Measurements from ENCODE around the gene KATNB1.

Gene KATNB1

DNA sequence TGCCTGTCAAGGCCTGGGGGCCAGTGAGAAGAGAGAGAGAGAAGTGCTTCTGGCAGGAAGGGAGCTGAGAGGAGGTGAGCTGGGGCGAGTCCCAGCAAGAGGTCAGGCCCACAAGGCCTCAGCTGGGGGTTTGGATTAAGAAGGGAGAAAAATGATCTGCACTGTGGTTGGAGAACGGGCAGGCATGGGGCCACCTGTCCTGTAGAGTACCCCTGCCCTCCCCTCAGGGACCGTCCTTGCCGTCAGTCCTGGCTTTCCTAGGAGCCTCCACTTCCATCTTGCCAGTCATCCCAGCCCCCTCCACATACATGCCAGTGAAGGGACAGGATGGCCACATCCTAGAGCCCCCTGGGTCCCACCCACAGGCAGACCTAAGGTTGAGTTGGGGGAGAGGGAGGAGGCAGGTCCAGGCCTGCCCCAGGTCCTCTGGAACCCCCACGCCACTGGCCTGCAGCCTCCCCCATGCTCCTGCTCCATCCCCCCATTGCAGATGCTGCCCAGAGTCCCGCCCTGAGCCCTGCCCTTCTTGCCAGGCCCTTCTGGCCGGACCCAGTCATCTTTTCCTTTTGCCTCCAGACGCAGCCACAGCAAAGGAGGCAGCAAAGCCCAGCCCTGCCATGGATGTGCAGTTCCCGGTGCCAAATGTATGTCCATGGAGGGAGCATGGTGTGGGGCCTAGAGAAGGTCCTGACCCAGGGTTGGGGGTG, 18.9 kb downstream of the KATNB1 start:
- Histone ChIP-seq H3K27ac (ENCODE audit: low read length) (no peak overlapping the region), H3K27me3 (ENCODE audit: low read depth, low read length) (no peaks in the 10 kb centered on the region), H3K36me3 (ENCODE audit: control insufficient read depth in 1 of 2, insufficient read depth in 2 of 2, low read length in 2 of 2) (peaks cover 7 to 42% of the 10 kb centered on the region in 2 donors), H3K4me3 (ENCODE audit: low read depth in 1 of 2, low read length in 2 of 2) (no peak overlapping the region), H3K9me3 (ENCODE audit: control insufficient read depth in 1 of 2, low read length in 2 of 2) (no peaks in the 10 kb centered on the region), H3K4me1 (ENCODE audit: control insufficient read depth in 1 of 2, insufficient read depth in 2 of 2, low read length in 2 of 2) (peaks cover 0 to 6% of the 10 kb centered on the region in 2 donors)

- Histone ChIP-seq H3K36me3 (ENCODE audit: control insufficient read depth in 1 of 2, insufficient read depth in 2 of 2, low read length in 2 of 2) (peaks cover 7 to 43% of the 10 kb centered on the region in 2 donors), H3K4me1 (ENCODE audit: control insufficient read depth in 1 of 2, insufficient read depth in 2 of 2, low read length in 2 of 2) (peaks cover 0 to 6% of the 10 kb centered on the region in 2 donors), H3K27me3 (ENCODE audit: low read depth, low read length) (no peaks in the 10 kb centered on the region), H3K9me3 (ENCODE audit: control insufficient read depth in 1 of 2, low read length in 2 of 2) (no peaks in the 10 kb centered on the region), H3K27ac (ENCODE audit: low read length) (no peak overlapping the region), H3K4me3 (ENCODE audit: low read depth in 1 of 2, low read length in 2 of 2) (no peak overlapping the region)
These were observed 19.6 kb downstream of the KATNB1 start for GRCh38 chr16:57755061-57755684.

DNA sequence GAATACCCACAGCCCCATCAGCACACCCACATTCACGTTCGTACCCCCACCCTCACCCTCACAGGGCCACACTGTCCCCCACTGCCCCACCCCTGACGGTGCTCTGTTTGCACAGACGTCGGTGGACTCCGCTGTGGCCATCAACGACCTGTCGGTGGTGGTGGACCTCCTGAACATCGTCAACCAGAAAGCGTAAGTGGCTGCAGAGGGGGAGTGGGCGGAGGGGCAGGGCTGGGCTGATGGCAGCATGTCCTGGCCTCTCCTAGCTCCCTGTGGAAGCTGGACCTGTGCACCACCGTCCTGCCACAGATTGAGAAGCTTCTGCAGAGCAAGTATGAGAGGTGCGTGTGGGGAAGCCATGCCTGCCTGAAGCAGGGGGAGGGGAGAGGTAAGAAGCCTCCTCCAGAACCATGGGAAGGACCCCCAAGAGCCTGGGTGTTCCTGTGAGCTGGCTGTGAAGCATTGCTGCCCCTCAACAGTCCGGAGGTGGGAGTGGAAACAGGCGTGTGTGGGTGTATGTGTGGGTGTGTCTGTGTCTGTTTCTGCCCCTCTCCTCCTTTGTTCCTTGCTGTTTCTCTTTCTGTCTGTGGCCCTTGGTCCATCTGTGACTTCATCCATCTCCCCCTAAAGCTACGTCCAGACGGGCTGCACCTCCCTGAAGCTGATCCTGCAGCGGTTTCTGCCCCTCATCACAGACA, 20.3 kb downstream of the KATNB1 start:
- Histone ChIP-seq H3K9me3 (ENCODE audit: control insufficient read depth in 1 of 2, low read length in 2 of 2) (no peaks in the 10 kb centered on the region), H3K27ac (ENCODE audit: low read length) (no peak overlapping the region), H3K4me3 (ENCODE audit: low read depth in 1 of 2, low read length in 2 of 2) (no peak overlapping the region), H3K36me3 (ENCODE audit: control insufficient read depth in 1 of 2, insufficient read depth in 2 of 2, low read length in 2 of 2) (peaks cover 7 to 46% of the 10 kb centered on the region in 2 donors), H3K27me3 (ENCODE audit: low read depth, low read length) (no peaks in the 10 kb centered on the region), H3K4me1 (ENCODE audit: control insufficient read depth in 1 of 2, insufficient read depth in 2 of 2, low read length in 2 of 2) (peaks cover 0 to 6% of the 10 kb centered on the region in 2 donors)

- Histone ChIP-seq H3K4me1 (ENCODE audit: control insufficient read depth in 1 of 2, insufficient read depth in 2 of 2, low read length in 2 of 2) (peaks cover 0 to 6% of the 10 kb centered on the region in 2 donors), H3K27ac (ENCODE audit: low read length) (no peak overlapping the region), H3K27me3 (ENCODE audit: low read depth, low read length) (no peaks in the 10 kb centered on the region), H3K4me3 (ENCODE audit: low read depth in 1 of 2, low read length in 2 of 2) (no peak overlapping the region), H3K36me3 (ENCODE audit: control insufficient read depth in 1 of 2, insufficient read depth in 2 of 2, low read length in 2 of 2) (peaks cover 4 to 42% of the 10 kb centered on the region in 2 donors), H3K9me3 (ENCODE audit: control insufficient read depth in 1 of 2, low read length in 2 of 2) (no peaks in the 10 kb centered on the region)
These were observed 21.1 kb downstream of the KATNB1 start for GRCh38 chr16:57756424-57757325.

DNA sequence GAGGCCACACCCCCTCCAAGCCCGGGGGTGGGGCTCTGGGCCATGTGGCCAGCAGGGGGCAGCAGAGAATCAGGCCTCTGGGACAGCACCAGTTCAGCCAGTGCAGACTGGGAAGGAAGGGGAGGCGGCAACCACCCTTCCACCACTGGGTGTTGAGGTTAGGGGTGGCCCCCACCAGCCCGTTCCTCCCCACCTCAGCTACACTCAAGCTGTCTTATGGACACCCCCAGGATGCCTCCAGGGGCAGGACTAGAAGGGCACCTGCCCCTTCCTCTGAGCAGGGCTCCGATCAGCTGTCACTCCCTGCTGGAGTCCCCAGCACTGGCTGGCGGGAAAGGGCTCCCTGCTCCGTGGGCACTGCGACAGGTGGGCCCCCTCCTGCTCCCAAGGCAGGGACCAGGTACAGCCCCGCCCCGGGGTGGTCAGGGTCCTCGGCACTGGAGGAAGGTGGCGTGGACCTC, 21.8 kb downstream of the KATNB1 start:
- no peak overlapping the region for H3K4me3 ChIP-seq (ENCODE audit: low read depth in 1 of 2, low read length in 2 of 2)
- no peak overlapping the region for H3K27ac ChIP-seq (ENCODE audit: low read length)
- H3K4me1 ChIP-seq (ENCODE audit: control insufficient read depth in 1 of 2, insufficient read depth in 2 of 2, low read length in 2 of 2), result peaks cover 0 to 6% of the 10 kb centered on the region in 2 donors
- peaks cover 0 to 41% of the 10 kb centered on the region in 2 donors for H3K36me3 ChIP-seq (ENCODE audit: control insufficient read depth in 1 of 2, insufficient read depth in 2 of 2, low read length in 2 of 2)
- H3K27me3 ChIP-seq (ENCODE audit: low read depth, low read length), result no peaks in the 10 kb centered on the region
- H3K9me3 ChIP-seq (ENCODE audit: control insufficient read depth in 1 of 2, low read length in 2 of 2), result no peaks in the 10 kb centered on the region

GRCh38 chr16:57757883-57758282, 22.3 kb downstream of the KATNB1 start:
- peaks cover 0 to 6% of the 10 kb centered on the region in 2 donors for H3K4me1 ChIP-seq (ENCODE audit: control insufficient read depth in 1 of 2, insufficient read depth in 2 of 2, low read length in 2 of 2)
- no peak overlapping the region for H3K4me3 ChIP-seq (ENCODE audit: low read depth in 1 of 2, low read length in 2 of 2)
- H3K9me3 ChIP-seq (ENCODE audit: control insufficient read depth in 1 of 2, low read length in 2 of 2), result no peaks in the 10 kb centered on the region
- peaks cover 0 to 36% of the 10 kb centered on the region in 2 donors for H3K36me3 ChIP-seq (ENCODE audit: control insufficient read depth in 1 of 2, insufficient read depth in 2 of 2, low read length in 2 of 2)
- no peak overlapping the region for H3K27ac ChIP-seq (ENCODE audit: low read length)
- H3K27me3 ChIP-seq (ENCODE audit: low read depth, low read length), result no peaks in the 10 kb centered on the region

DNA sequence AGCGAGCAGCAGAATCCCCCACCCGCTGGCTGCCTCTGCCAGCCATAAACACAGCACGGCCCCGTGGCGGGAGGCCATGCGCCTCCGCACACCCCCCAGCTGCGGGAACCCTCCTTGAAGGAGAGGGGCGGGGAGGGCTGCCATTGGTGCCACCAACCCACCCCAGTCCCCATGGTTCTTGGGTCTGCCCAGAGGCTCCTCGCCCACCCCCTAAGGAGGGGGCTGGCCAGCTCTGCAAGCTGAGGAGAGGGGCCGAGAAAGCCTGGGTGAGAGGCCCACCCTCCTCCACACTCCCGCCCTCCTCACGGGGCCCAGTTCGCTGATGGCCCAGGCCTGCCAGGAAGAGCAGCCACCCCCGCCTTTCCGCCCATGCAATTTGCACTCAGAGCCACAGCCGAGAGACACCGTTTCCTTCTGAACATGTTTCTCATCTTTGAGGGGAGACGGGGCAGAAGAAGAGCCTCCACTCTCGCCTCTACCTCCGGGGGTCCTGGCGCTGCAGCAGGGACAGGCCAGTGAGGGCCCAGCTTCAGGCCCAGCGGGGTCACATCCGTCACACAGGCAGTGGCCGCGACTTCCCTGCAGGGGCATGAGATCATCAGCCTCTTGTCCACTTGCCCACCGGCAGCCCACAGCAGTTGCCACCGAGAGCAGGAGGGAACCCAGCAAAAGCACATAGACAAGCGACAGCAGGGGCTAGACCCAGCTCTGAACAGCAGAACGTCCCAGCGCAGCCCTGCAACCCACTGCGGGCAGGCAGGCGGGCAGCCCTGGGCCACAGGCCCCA, 23.0 kb downstream of the KATNB1 start:
- Histone ChIP-seq H3K9me3 (ENCODE audit: control insufficient read depth in 1 of 2, low read length in 2 of 2) (no peaks in the 10 kb centered on the region), H3K27me3 (ENCODE audit: low read depth, low read length) (no peaks in the 10 kb centered on the region), H3K4me3 (ENCODE audit: low read depth in 1 of 2, low read length in 2 of 2) (no peak overlapping the region), H3K4me1 (ENCODE audit: control insufficient read depth in 1 of 2, insufficient read depth in 2 of 2, low read length in 2 of 2) (peaks cover 0 to 6% of the 10 kb centered on the region in 2 donors), H3K36me3 (ENCODE audit: control insufficient read depth in 1 of 2, insufficient read depth in 2 of 2, low read length in 2 of 2) (peaks cover 0 to 30% of the 10 kb centered on the region in 2 donors), H3K27ac (ENCODE audit: low read length) (no peak overlapping the region)

DNA sequence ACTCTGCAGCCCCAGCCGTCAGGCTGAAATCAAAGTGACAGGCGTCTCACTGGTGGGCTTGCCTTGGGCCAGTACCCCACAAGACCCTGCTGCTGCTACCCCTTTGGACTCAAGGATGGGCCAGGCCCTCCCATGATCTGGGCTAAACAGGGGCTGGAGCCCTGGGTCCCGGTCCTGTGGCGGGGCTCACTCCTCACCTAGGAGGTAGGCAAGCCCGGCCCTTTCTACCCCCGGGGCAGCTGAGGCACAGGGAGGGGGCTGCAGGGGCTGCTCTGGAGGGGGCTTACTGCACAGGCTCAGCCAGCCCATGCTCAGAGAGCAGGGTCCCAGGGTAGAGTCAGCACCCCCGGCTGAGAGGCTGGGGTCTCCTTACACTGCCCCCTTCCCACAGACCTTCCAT, 23.6 kb downstream of the KATNB1 start:
- peaks cover 0 to 6% of the 10 kb centered on the region in 2 donors for H3K4me1 ChIP-seq (ENCODE audit: control insufficient read depth in 1 of 2, insufficient read depth in 2 of 2, low read length in 2 of 2)
- no peak overlapping the region for H3K4me3 ChIP-seq (ENCODE audit: low read depth in 1 of 2, low read length in 2 of 2)
- peaks cover 0 to 29% of the 10 kb centered on the region in 2 donors for H3K36me3 ChIP-seq (ENCODE audit: control insufficient read depth in 1 of 2, insufficient read depth in 2 of 2, low read length in 2 of 2)
- H3K27ac ChIP-seq (ENCODE audit: low read length), result no peak overlapping the region
- no peaks in the 10 kb centered on the region for H3K27me3 ChIP-seq (ENCODE audit: low read depth, low read length)
- no peaks in the 10 kb centered on the region for H3K9me3 ChIP-seq (ENCODE audit: control insufficient read depth in 1 of 2, low read length in 2 of 2)

DNA sequence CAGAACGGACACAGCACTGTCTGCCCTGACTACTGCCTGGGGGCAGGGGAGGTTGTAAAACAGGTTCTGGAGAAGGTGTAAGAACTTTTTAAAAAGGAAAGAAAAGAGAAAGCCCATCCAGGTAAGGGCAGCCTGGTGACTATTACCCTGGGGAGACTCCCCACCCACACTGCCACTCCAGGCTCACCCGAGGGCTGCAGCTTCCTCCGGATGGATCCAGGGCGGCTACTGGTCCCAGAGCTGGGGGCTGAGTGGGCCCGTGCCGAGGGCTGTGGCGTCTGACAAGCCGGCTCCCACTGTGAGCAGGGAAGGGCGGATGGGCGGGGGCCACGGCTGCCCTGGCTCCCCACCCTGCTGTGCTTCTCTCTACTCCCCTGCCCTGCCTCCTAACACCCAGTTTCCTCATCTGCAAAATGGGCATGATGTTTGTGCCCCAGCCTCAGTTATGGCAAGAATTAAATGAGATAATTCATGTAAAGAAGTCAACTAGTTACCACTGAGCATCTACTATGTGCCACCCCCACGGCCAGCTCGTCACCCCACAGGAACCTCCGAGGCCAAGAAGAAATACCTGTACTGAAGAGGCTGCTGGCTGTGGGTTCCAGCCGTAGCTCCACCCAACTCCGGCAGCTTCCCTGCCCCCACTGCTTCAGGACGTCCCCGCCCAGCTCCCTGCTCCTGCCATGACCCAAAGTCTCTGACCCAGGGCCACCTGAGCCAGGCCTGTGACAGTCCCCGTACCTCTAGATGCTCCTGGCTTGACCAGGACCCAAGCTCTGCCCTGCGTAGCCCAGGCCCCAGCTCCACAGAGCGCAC, 24.2 kb downstream of the KATNB1 start:
- Histone ChIP-seq H3K4me3 (ENCODE audit: low read depth in 1 of 2, low read length in 2 of 2) (no peak overlapping the region), H3K27ac (ENCODE audit: low read length) (no peak overlapping the region), H3K27me3 (ENCODE audit: low read depth, low read length) (no peaks in the 10 kb centered on the region), H3K36me3 (ENCODE audit: control insufficient read depth in 1 of 2, insufficient read depth in 2 of 2, low read length in 2 of 2) (peaks cover 0 to 28% of the 10 kb centered on the region in 2 donors), H3K9me3 (ENCODE audit: control insufficient read depth in 1 of 2, low read length in 2 of 2) (no peaks in the 10 kb centered on the region), H3K4me1 (ENCODE audit: control insufficient read depth in 1 of 2, insufficient read depth in 2 of 2, low read length in 2 of 2) (peaks cover 0 to 6% of the 10 kb centered on the region in 2 donors)

Data from muscle layer of duodenum (tissue), 2 donors.